A549 treated with Hydrocortisone at 1 μM for 4 hours (cell line): ENCODE data around the gene CARD11. TPM values are rescaled to one million over a fixed set of nuclear protein-coding genes. Genes with fewer than 3 reads are reported as not detected.

Experiments used
- total RNA-seq: library from RNA; stranded (reverse); fragments of 200-300 nt; extraction: Qiagen RNA extraction; gene quantifications from 5 replicates; pipeline ENCODE4 v1.2.3, GENCODE V29; 2022

CARD11 gene
- total RNA-seq = 1.6 to 2.5 TPM (median 1.7 TPM) in 5 replicates

GRCh38 chr7:3043544-3044371 lies at the start of gene CARD11:
Gene CARD11, minus strand, starts transcription at chr7:3043867. Its CDS starts 85,361 bp downstream, at chr7:2958506.

Other genes with a start within 250 kb of the CARD11 start
- 38.0 to 43.2 TPM (median 41.8 TPM) in 5 replicates for gene GNA12, start 199.6 kb downstream of the CARD11 start, total RNA-seq